Fibroblast of villous mesenchyme (primary cell): Measurements from ENCODE around the gene C5orf52. TPM values are rescaled to one million over a fixed set of nuclear protein-coding genes. Genes with fewer than 3 reads are reported as not detected.
"Not testable (repeated sequence)": the region's sequence is repeated elsewhere in the genome, so short reads cannot be mapped to it uniquely, and the experiment has no call there.

Source experiments
- DNase-seq: peaks from one replicate; pipeline ENCODE4 v3.0.0-alpha.2; 2010; ENCODE audit warnings: low read depth
- H3K4me3 ChIP-seq: 2 replicates; pipeline ENCODE4 v1.5.1; 2011; ENCODE audit warnings: low read depth, mild to moderate bottlenecking, low read length
- total RNA-seq: library from RNA; depleted of rRNA; stranded (reverse); fragments of >200 nt; gene quantifications from 2 replicates; pipeline ENCODE4 v1.2.3, GENCODE V29; 2012
- TF ChIP-seq, protein P1 (sequence below): IDR thresholded peaks from 2 replicates; pipeline ENCODE4 v1.5.1; 2012; ENCODE audit warnings: low read depth, mild to moderate bottlenecking, low read length; ENCODE audit not compliant: insufficient read depth

The C5orf52 gene
- total RNA-seq, 1 donor: not detected

DNA sequence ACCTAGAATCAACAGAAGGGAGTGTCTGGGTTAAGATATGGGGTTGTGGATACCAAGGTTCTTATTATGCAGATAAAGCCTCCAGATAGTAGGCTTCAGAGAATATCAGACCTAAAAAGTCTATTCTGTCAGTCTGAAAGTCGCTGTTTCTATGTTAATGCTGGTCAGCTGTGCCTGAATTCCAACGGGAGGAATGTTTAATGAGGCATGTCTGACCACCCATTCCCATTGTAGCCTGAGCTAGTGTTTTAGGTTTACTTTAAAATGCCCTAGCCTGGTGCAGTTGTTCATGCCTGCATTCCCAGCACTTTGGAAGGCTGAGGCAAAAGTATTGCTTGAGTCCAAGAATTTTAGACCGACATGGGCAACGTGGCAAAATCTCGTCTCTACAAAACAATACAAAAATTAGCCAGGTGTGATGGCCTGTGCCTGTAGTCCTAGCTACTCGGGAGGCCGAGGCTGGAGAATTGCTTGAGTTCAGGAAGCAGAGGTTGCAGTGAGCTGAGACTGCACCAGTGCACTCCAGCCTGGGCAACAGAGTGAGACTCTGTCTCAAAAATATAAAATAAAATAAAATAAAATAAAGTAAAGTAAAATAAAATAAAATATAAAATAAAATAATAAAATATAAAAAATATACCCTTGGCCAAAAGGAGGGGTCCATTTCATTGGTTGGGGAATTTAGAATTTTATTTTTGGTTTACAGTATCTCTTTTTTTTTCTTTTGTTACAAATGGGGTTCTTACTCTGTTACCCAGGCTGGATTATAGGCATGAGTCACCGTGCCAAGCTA lies 11.3 kb upstream of the C5orf52 start:
- DNase-seq: no peak
- TF ChIP-seq, protein P1, sequence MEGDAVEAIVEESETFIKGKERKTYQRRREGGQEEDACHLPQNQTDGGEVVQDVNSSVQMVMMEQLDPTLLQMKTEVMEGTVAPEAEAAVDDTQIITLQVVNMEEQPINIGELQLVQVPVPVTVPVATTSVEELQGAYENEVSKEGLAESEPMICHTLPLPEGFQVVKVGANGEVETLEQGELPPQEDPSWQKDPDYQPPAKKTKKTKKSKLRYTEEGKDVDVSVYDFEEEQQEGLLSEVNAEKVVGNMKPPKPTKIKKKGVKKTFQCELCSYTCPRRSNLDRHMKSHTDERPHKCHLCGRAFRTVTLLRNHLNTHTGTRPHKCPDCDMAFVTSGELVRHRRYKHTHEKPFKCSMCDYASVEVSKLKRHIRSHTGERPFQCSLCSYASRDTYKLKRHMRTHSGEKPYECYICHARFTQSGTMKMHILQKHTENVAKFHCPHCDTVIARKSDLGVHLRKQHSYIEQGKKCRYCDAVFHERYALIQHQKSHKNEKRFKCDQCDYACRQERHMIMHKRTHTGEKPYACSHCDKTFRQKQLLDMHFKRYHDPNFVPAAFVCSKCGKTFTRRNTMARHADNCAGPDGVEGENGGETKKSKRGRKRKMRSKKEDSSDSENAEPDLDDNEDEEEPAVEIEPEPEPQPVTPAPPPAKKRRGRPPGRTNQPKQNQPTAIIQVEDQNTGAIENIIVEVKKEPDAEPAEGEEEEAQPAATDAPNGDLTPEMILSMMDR: no peak

DNA sequence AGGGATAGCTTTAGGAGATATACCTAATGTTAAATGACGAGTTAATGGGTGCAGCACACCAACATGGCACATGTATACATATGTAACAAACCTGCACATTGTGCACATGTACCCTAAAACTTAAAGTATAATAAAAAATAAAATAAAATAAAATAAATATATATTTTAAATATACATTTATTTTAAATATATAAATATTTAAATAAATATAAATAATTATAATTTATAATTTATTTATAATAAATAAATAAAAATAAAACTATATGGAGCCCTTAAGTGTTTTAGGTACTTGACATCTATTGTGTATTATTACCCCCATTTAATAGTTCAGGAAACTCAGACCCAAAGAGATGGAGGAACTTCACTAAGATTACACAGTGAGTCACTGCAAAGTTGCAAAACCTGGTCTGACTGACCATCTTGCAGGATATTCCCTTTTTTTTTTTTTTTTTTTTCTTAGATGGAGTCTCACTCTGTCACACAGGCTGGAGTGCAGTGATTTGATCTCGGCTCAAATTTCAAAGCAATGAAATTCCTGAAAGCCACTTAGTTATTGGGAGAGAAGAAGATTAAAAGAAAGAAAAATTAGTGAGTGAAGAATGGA lies 5.8 kb upstream of the C5orf52 start:
- H3K4me3 ChIP-seq: no peak overlapping the region
- TF ChIP-seq, protein P1: no peak
- DNase-seq: peak; percentile 69

More for the DNA sequence above, 11.3 kb upstream of the C5orf52 start:
- no peak overlapping the region for H3K4me3 ChIP-seq

DNA sequence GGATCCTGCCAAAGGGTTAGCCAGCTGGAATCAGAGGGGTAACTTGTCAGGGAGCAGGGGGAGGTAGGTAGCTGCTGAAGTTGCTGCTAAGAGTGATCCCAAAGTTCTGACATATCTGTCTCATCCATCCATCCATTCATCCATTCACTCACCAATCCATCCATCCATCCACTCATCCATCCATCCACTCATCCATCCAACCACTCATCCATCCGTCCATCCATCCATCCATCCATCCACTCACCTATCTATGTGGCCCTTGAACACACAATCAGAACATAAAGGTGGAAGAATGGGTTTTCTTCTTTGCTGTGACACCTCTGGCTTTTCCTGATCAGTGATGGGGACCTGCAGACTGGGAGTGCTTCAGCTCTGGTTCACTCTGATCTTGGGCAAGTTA lies 3.0 kb upstream of the C5orf52 start:
- DNase-seq: no peak
- no peak overlapping the region for H3K4me3 ChIP-seq
- TF ChIP-seq, protein P1: no peak

DNA sequence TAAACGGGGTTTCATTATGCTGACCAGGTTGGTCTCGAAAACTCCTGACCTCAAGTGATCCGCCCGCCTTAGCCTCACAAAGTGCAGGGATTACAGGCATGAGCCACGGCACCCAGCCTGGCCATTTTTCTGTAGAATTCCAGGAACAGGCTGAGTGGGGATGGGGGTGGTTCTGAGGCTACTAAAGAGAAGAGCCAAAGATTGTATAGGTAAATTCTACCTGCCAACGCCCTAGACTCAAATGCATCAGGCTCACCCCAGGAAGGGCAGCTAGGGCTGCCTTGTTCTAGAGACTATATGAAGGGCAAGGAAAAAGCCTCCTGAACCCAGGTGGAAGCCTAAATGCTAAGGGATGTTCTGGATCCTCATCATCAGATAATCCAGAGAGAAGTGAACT lies 1.6 kb upstream of the C5orf52 start:
- TF ChIP-seq, protein P1: no peak
- no peak for DNase-seq
- no peak overlapping the region for H3K4me3 ChIP-seq

DNA sequence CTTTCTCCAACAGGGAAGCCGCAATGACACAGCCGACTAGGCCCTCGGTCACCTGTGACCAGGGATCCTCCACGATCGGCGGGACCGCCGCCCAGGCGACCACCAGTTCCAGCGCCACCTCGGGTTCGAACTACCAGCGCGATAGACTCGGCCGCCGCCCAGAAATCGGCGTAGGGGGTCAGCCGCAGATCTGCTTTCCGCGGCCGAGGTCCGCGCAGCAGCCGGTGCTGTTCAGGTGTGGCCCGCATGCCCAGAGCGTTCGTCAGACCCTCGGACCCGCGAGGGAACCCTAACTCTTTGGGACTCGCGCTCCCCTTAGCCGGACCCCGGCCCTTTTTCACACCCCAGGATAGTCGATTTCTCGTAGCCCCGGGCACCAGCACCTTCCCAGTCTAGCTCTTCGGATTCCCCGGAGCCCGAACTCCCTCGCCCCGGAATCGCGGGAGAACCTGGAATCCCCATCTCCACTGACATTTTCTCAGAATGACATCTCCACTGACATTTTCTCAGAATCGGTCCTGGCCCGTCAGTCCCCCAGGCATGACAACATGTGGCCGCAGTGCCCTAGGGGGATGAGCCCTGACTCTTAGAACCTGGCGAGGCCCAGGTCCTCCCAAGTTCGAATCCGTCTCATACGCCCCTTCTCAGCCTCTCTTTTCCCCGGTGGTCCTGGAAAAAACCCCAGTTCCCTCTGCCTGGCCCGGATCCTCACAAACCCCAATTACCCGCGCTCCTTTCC lies 428 bp downstream of the C5orf52 start:
- TF ChIP-seq, protein P1: no peak
- no peak for DNase-seq
- peak overlapping the region; percentile 76 for H3K4me3 ChIP-seq

DNA sequence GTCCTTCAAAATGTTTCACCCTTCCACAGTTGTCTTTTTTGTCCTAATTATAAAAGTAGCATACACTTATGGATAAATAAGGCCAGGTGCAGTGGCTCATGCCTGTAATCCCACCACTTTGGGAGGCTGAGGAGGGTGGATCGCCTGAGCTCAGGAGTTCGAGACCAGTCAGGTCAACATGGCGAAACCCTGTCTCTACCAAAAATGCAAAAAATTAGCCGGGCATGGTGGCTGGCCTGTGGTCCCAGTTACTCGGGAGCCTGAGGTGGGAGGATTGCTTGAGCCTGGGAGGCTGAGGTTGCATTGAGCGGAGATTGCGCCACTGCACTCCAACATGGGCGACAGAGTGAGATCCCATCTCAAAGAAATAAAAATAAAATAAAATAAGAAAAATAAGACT lies 1.6 kb downstream of the C5orf52 start:
- TF ChIP-seq, protein P1: no peak
- no peak for DNase-seq
- H3K4me3 ChIP-seq: no peak overlapping the region

DNA sequence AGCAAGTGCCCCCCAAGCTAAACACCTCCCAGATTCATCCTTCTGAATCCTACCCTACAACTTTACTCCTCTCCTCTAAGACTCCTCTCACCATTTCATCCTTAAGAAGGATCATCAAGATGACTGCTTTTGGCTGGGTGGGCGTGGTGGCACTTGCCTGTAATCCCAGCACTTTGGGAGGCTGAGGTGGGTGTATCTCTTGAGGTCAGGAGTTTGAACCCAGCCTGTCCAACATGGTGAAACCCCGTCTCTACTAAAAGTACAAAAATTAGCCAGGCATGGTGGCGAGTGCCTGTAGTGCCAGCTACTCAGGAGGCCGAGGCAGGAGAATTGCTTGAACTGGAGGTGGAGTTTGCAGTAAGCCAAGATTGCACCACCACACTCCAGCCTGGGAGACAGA lies 3.0 kb downstream of the C5orf52 start:
- H3K4me3 ChIP-seq, DNase-seq: not testable (repeated sequence)
